OCI-LY3 (cell line): ENCODE measurements around the gene BASP1.

Experiments used
- EZH2phosphoT487 ChIP-seq: fragments of 200-600 bp; shearing (Covaris generic); IDR thresholded peaks from 2 replicates; pipeline ENCODE4 v1.6.1; 2018; ENCODE audit warnings: antibody characterized with exemption, mixed run types, low read depth
- TF ChIP-seq, protein P1 (sequence below): fragments of 200-600, 300-600 bp; sonication (generic); IDR thresholded peaks from 2 replicates; pipeline ENCODE4 v1.5.1; 2014; ENCODE audit warnings: antibody characterized with exemption, low read length, low read depth

DNA sequence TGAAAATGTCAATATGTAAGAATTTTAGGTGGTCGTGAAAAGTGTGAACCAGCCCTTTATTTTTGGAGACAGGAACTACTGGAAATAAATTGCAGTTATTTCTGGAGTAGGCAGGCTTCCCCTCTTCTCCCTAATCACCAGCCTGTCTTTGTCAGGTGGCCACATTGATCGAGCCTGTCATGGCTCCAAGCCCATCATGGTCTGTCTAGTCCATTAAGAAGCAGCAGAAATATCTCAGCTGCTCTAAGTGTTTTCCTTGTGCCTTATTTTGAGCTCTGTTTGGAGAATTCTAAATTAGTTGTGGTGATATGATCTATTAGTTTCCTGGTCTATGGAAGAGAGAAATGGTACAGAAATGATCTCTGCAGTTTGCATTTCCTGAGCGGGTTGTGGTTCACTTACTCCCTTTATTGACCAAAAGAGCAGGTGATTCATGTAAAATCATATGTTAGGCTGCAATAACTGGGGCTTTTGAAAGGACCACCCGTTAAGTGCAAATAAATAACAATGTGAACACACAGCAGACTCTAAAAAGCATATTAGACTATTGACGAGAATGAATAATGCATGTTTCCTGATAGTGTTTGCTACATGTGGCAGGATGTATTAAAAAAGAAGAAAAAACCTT is 42.3 kb downstream of the BASP1 start:
- TF ChIP-seq, protein P1, sequence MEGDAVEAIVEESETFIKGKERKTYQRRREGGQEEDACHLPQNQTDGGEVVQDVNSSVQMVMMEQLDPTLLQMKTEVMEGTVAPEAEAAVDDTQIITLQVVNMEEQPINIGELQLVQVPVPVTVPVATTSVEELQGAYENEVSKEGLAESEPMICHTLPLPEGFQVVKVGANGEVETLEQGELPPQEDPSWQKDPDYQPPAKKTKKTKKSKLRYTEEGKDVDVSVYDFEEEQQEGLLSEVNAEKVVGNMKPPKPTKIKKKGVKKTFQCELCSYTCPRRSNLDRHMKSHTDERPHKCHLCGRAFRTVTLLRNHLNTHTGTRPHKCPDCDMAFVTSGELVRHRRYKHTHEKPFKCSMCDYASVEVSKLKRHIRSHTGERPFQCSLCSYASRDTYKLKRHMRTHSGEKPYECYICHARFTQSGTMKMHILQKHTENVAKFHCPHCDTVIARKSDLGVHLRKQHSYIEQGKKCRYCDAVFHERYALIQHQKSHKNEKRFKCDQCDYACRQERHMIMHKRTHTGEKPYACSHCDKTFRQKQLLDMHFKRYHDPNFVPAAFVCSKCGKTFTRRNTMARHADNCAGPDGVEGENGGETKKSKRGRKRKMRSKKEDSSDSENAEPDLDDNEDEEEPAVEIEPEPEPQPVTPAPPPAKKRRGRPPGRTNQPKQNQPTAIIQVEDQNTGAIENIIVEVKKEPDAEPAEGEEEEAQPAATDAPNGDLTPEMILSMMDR, result no peak
- TF ChIP-seq EZH2phosphoT487, result no peak
